ENCODE results near the gene FBXO4.

FBXO4 gene

DNA sequence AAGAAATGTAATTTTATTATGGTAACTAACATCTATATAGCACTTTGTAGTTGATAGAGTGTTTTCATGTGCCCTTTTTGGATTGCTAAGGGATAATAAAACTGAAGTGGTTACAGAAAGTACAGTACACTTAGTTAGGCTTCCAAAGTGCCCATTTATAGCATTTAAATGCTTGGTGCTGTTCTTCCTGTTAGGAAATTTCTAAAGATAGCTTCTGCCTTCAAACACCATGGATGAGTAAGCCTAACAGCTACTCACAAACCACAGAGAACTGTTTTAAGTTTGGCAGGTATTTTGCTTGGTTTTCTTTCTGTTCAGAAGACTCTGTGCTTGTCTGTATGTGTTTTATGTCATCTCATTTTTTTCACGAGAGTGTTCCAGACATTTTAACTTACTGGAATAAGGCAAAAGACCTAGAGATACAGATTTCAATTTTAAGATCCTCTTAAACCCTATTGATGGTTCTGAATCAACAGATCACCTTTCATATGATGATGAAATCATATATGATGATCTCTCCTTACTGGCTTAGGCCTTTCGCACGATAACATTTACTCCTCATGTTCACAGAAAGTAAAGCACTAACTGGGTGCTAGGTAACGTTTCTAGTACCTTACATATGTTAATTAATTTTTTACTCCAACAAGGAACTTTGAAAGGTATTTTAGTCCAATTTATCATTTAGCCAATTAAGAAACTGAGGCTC is 16.6 kb upstream of the FBXO4 start:
- peaks cover 20% of the 10 kb centered on the region for H3K36me3 ChIP-seq (replicated peaks)
- no peak overlapping the region for H3K27ac ChIP-seq
- TF ChIP-seq, protein P1, sequence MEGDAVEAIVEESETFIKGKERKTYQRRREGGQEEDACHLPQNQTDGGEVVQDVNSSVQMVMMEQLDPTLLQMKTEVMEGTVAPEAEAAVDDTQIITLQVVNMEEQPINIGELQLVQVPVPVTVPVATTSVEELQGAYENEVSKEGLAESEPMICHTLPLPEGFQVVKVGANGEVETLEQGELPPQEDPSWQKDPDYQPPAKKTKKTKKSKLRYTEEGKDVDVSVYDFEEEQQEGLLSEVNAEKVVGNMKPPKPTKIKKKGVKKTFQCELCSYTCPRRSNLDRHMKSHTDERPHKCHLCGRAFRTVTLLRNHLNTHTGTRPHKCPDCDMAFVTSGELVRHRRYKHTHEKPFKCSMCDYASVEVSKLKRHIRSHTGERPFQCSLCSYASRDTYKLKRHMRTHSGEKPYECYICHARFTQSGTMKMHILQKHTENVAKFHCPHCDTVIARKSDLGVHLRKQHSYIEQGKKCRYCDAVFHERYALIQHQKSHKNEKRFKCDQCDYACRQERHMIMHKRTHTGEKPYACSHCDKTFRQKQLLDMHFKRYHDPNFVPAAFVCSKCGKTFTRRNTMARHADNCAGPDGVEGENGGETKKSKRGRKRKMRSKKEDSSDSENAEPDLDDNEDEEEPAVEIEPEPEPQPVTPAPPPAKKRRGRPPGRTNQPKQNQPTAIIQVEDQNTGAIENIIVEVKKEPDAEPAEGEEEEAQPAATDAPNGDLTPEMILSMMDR (IDR thresholded peaks at IDR 0.05; ENCODE audit: low read depth, low read length, missing control alignments), result no peak
- peak; percentile 34 for DNase-seq
- no peaks in the 10 kb centered on the region for H3K27me3 ChIP-seq (replicated peaks)
- in situ Hi-C loops (cut with HindIII; ENCODE audit: low pct_ligation_motif_present, low sequenced_read_pairs), result no loop called here
- no peak overlapping the region for H3K4me3 ChIP-seq (ENCODE audit: low read depth, low read length)

DNA sequence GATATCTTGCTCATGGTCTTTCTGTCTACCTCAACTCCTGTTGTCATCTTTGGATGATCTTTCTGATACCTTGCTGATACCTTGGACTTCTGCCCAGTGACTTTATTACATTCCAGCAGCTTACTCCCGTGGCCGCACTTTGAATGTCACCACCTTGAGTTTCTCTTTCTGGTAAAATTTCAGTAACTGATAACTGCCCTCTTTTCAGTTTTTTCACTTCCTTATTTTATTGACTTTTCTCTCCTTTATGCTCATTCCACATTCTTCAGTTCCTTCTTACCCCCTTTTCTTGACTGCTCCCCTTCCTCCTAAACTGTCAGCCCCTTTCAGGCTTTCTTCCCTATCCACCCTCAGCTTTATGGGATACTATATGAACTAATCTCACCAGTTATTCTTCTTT is 7.0 kb upstream of the FBXO4 start:
- Histone ChIP-seq H3K27me3 (replicated peaks) (no peaks in the 10 kb centered on the region), H3K4me3 (ENCODE audit: low read depth, low read length) (no peak overlapping the region), H3K36me3 (replicated peaks) (peaks cover 17% of the 10 kb centered on the region), H3K27ac (no peak overlapping the region)
- in situ Hi-C loops (cut with HindIII; ENCODE audit: low pct_ligation_motif_present, low sequenced_read_pairs), result no loop called here
- DNase-seq, result no peak
- TF ChIP-seq, protein P1 (IDR thresholded peaks at IDR 0.05; ENCODE audit: low read depth, low read length, missing control alignments), result no peak

DNA sequence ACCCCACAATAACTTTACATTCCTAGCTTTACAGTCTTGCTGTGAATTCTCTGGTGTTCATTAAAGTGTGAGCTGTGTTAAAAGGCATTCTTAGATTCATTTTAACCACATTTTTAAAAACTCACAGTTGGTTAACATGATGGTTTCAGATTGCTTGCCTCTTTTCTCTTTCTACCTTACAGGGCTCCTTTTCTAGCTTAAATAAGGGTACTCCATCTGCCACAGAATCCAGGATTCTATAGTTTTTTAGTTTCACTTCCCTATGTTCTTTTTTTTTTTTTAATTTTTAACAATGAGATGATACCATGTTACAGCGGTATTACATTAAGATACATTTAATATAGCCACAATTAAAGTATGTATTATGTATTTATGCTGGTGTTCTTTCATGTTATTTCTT is 3.9 kb upstream of the FBXO4 start:
- TF ChIP-seq, protein P1 (IDR thresholded peaks at IDR 0.05; ENCODE audit: low read depth, low read length, missing control alignments), result no peak
- Histone ChIP-seq H3K36me3 (replicated peaks) (peaks cover 13% of the 10 kb centered on the region), H3K27ac (no peak overlapping the region), H3K27me3 (replicated peaks) (no peaks in the 10 kb centered on the region), H3K4me3 (ENCODE audit: low read depth, low read length) (no peak overlapping the region)
- no peak for DNase-seq
- in situ Hi-C loops (cut with HindIII; ENCODE audit: low pct_ligation_motif_present, low sequenced_read_pairs), result no loop called here

DNA sequence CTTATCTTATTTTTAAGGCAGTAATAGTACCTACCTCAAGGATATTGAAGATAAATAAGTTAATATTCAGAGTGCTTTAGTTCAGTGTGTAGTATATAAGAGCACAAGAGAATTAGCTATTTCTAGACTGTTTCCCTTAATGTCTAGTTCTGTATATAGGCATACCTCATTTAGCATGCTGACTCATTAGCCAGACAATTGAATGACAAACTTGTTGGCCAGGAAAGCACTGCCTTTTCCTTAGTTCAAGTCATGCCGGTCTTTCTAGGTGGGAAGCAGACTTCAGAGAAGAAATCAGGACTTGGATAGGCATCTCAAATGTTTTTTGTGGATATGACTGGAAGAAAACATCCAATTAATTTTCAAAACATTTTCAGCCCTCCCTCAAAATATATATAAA is 3.2 kb upstream of the FBXO4 start:
- no peak overlapping the region for H3K4me3 ChIP-seq (ENCODE audit: low read depth, low read length)
- TF ChIP-seq, protein P1 (IDR thresholded peaks at IDR 0.05; ENCODE audit: low read depth, low read length, missing control alignments), result no peak
- peak; percentile 33 for DNase-seq
- in situ Hi-C loops (cut with HindIII; ENCODE audit: low pct_ligation_motif_present, low sequenced_read_pairs), result no loop called here
- peaks cover 13% of the 10 kb centered on the region for H3K36me3 ChIP-seq (replicated peaks)
- H3K27ac ChIP-seq, result no peak overlapping the region
- H3K27me3 ChIP-seq (replicated peaks), result no peaks in the 10 kb centered on the region

DNA sequence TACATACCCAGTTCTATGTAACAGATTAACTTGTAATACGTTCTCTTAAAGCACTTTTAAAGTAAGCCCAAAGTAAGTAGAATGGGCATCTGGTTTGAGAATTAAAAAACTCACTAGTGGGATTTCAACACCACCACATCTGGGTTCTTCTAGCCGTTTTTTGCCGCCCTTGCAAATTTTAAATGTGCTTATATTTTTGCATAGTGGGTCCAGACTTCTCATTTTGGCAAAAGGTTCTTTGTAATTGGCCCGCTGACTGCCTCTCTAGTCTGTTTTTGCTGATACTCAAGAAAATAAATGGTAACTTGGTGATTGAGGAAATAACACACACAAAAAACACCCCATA is 582 bp upstream of the FBXO4 start:
- H3K36me3 ChIP-seq (replicated peaks), result peaks cover 6% of the 10 kb centered on the region
- TF ChIP-seq, protein P1 (IDR thresholded peaks at IDR 0.05; ENCODE audit: low read depth, low read length, missing control alignments), result no peak
- in situ Hi-C loops (cut with HindIII; ENCODE audit: low pct_ligation_motif_present, low sequenced_read_pairs), result no loop called here
- H3K27ac ChIP-seq, result peak overlapping the region; percentile 70
- no peak for DNase-seq
- peak overlapping the region; percentile 68 for H3K4me3 ChIP-seq (ENCODE audit: low read depth, low read length)
- no peaks in the 10 kb centered on the region for H3K27me3 ChIP-seq (replicated peaks)

DNA sequence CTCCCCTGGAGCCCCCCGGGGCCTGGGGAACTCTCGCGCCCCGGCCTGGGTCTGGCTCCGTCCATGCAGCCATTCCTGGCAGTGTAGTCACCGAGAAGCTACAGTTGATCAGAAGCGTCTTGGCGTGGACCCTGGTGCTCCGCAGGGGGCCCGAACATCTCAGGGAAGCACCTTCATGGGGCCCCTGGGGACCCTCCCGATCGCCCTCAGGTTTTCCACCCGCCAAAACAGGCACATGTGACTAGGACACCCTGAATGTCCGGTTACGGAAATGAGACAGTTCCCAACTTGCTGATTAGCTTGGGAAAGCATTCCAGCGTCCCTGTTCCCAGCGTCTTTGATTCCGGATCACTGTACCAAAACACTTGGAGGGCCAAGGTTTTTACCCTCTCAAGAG is 472 bp downstream of the FBXO4 start:
- peak; percentile 10 for DNase-seq
- H3K27me3 ChIP-seq (replicated peaks), result no peaks in the 10 kb centered on the region
- TF ChIP-seq, protein P1 (IDR thresholded peaks at IDR 0.05; ENCODE audit: low read depth, low read length, missing control alignments), result no peak

More for the DNA sequence above, 472 bp downstream of the FBXO4 start:
- no peaks in the 10 kb centered on the region for H3K36me3 ChIP-seq (replicated peaks)
- H3K27ac ChIP-seq, result peak overlapping the region; percentile 70
- in situ Hi-C loops (cut with HindIII; ENCODE audit: low pct_ligation_motif_present, low sequenced_read_pairs), result no loop called here
- H3K4me3 ChIP-seq (ENCODE audit: low read depth, low read length), result peak overlapping the region; percentile 68

All from brain microvascular endothelial cell (primary cell).